OCI-LY7 (cell line): Measurements from ENCODE around the gene RASSF5. TPM values are rescaled to one million over a fixed set of nuclear protein-coding genes. Genes with fewer than 3 reads are reported as not detected.
A peak's percentile ranks its signal among the peaks of the same experiment; 100 is the strongest.

Source experiments
- BruUV-seq: library from RNA; stranded (reverse); fragments of 400-500 nt; replicated peaks from 2 replicates; lab custom pipeline; 2021; lab: Mats Ljungman, UMichigan
- CTCF ChIA-PET: fragments of 300-600 bp; sonication (Branson Sonifier 250); formaldehyde crosslinking; loops from one replicate; lab custom pipeline; 2022; ENCODE audit warnings: antibody characterized with exemption; ENCODE audit not compliant: unreplicated experiment; lab: Charles Lee
- POLR2A ChIA-PET: fragments of 300-600 bp; sonication (Branson Sonifier 250); formaldehyde crosslinking; loops from one replicate; lab custom pipeline; 2022; ENCODE audit warnings: antibody characterized with exemption; lab: Charles Lee
- DNase-seq: peaks from one replicate; pipeline ENCODE4 v3.0.0-alpha.2; 2015; ENCODE audit warnings: low spot score
- H2AFZ ChIP-seq: fragments of 200-600 bp; sonication (generic), shearing (Covaris generic); 2 replicates; pipeline ENCODE4 v1.6.1; 2014; ENCODE audit warnings: mild to moderate bottlenecking, antibody characterized with exemption, low read length, moderate library complexity
- H3K27ac ChIP-seq: fragments of 200-600 bp; sonication (generic); 2 replicates; pipeline ENCODE4 v1.5.1; 2014; ENCODE audit warnings: mixed run types, low read depth, mild to moderate bottlenecking, moderate library complexity, low read length, inconsistent platforms; ENCODE audit not compliant: poor library complexity, severe bottlenecking
- H3K36me3 ChIP-seq: fragments of 200-600 bp; sonication (generic); 2 replicates; pipeline ENCODE4 v1.6.1; 2014; ENCODE audit warnings: mild to moderate bottlenecking, antibody characterized with exemption, low read length, moderate library complexity, mixed read lengths; ENCODE audit not compliant: insufficient read depth
- H3K4me1 ChIP-seq: fragments of 200-600 bp; sonication (generic); 2 replicates; pipeline ENCODE4 v1.5.1; 2014; ENCODE audit warnings: mild to moderate bottlenecking, low read length; ENCODE audit not compliant: insufficient read depth, poor library complexity, severe bottlenecking
- H3K4me2 ChIP-seq: fragments of 200-600 bp; sonication (generic); 2 replicates; pipeline ENCODE4 v1.6.1; 2014; ENCODE audit warnings: mild to moderate bottlenecking, low read length
- H3K4me3 ChIP-seq: fragments of 200-600 bp; sonication (generic); 2 replicates; pipeline ENCODE4 v1.5.1; 2014; ENCODE audit warnings: mild to moderate bottlenecking, low read depth, low read length; ENCODE audit not compliant: poor library complexity, severe bottlenecking
- H3K79me2 ChIP-seq: fragments of 200-600 bp; sonication (generic); 2 replicates; pipeline ENCODE4 v1.6.1; 2016; ENCODE audit warnings: low read depth, mild to moderate bottlenecking, low read length, moderate library complexity, mixed read lengths; ENCODE audit not compliant: insufficient read depth
- H3K9me2 ChIP-seq: fragments of 200-600 bp; sonication (generic); 2 replicates; pipeline ENCODE4 v1.6.1; 2016; ENCODE audit warnings: mild to moderate bottlenecking, low read length, mixed read lengths; ENCODE audit not compliant: insufficient read depth
- H3K9me3 ChIP-seq: fragments of 200-600 bp; sonication (generic); 2 replicates; pipeline ENCODE4 v1.6.1; 2014; ENCODE audit warnings: mild to moderate bottlenecking, mixed run types, low read length, mixed read lengths
- H4K20me1 ChIP-seq: fragments of 200-600 bp; sonication (generic); 2 replicates; pipeline ENCODE4 v1.6.1; 2014; ENCODE audit warnings: mild to moderate bottlenecking, antibody characterized with exemption, low read length, moderate library complexity, mixed read lengths; ENCODE audit not compliant: insufficient read depth
- CTCF ChIP-seq: fragments of 200-600 bp; sonication (generic); conservative IDR thresholded peaks from 2 replicates; pipeline ENCODE4 v1.5.1; 2014; ENCODE audit warnings: mild to moderate bottlenecking, antibody characterized with exemption, low read length, moderate library complexity, mixed read lengths
- EZH2phosphoT487 ChIP-seq: fragments of 200-600 bp; sonication (generic); IDR thresholded peaks from 2 replicates; pipeline ENCODE4 v1.6.1; 2018; ENCODE audit warnings: low read depth, borderline replicate concordance, mild to moderate bottlenecking, mixed run types, antibody characterized with exemption, low read length, moderate library complexity, mixed read lengths
- intact Hi-C: fragments of 100-400 bp; cut with micrococcal nuclease; formaldehyde crosslinking; loops from one replicate; pipeline ENCODE4 v1.10.0; 2022; ENCODE audit not compliant: unreplicated experiment
- total RNA-seq, 2 experiments: library from RNA; depleted of rRNA in 1 of 2; stranded (reverse); fragments of >200 nt in 1 of 2; shearing (Covaris generic) in 1 of 2; gene quantifications; 2 replicates each; pipeline ENCODE4 v1.2.3, GENCODE V29; 2014 to 2022

RASSF5 gene
- total RNA-seq, 2 experiments from 2014 or later = 19.8 to 25.7 TPM

- Histone ChIP-seq H3K27ac (no peak overlapping the region), H3K4me1 (peaks cover 33% of the 10 kb centered on the region), H2AFZ (no peak overlapping the region), H3K9me2 (no peaks in the 10 kb centered on the region), H3K4me3 (no peak overlapping the region), H3K79me2 (no peaks in the 10 kb centered on the region), H3K9me3 (no peaks in the 10 kb centered on the region), H4K20me1 (0 out of 2 replicates have a peak, but pooled peaks cover 4% of the 10 kb centered on the region), H3K36me3 (peaks cover 44% of the 10 kb centered on the region), H3K4me2 (peak overlapping the region; percentile 45)
- peak; percentile 20 for DNase-seq
- TF ChIP-seq EZH2phosphoT487 = no peak
- no peak for TF ChIP-seq CTCF
- intact Hi-C loops = loop anchor here (5.0 kb wide), 1 partner anchor 41 kb away; no protein-coding TSS in a partner anchor
- no TSS peak for BruUV-seq
- ChIA-PET CTCF (interaction anchor here (0.6 to 1.3 kb wide), 4 partner anchors 26 to 168 kb away, joined by 3 read pairs; partner anchors contain the start of gene IKBKE), POLR2A (interaction anchor here (0.6 to 1.2 kb wide), 5 partner anchors 11 to 191 kb away, joined by 3 read pairs; no protein-coding TSS in a partner anchor)
Measured at GRCh38 chr1:206496131-206496793, 11.1 kb upstream of the RASSF5 start.

- H2AFZ ChIP-seq = no peak overlapping the region
- peaks cover 33% of the 10 kb centered on the region for H3K4me1 ChIP-seq
- intact Hi-C loops = loop anchor here (5.0 kb wide), 1 partner anchor 40 kb away; no protein-coding TSS in a partner anchor
- peaks cover 33% of the 10 kb centered on the region for H3K36me3 ChIP-seq
- peak overlapping the region; percentile 37 for H3K4me2 ChIP-seq
- no peak overlapping the region for H3K27ac ChIP-seq
- no peaks in the 10 kb centered on the region for H3K79me2 ChIP-seq
- TF ChIP-seq EZH2phosphoT487 (no peak), CTCF (no peak)
- H3K4me3 ChIP-seq = peak overlapping the region; percentile 7
- H3K9me2 ChIP-seq = no peaks in the 10 kb centered on the region
- H3K9me3 ChIP-seq = no peaks in the 10 kb centered on the region
- DNase-seq = peak; percentile 40
- ChIA-PET CTCF (no interaction called here), POLR2A (interaction anchor here (0.7 kb wide), 3 partner anchors 83 to 1459 kb away, joined by 4 to 5 read pairs (median 4); no protein-coding TSS in a partner anchor)
- 0 out of 2 replicates have a peak, but pooled peaks cover 4% of the 10 kb centered on the region for H4K20me1 ChIP-seq
- no TSS peak for BruUV-seq
Measured at GRCh38 chr1:206497363-206497762, 10.0 kb upstream of the RASSF5 start.
